Neural cell (in vitro differentiated cells): Measurements from ENCODE around the gene CACNA1D.

Experiments
- EP300 ChIP-seq: fragments of 450-650 bp; conservative IDR thresholded peaks from 2 replicates; pipeline ENCODE4 v1.6.1; 2014; ENCODE audit warnings: antibody characterized with exemption, mild to moderate bottlenecking, moderate library complexity; ENCODE audit not compliant: poor library complexity, severe bottlenecking
- RAD21 ChIP-seq: fragments of 450-650 bp; conservative IDR thresholded peaks from 2 replicates; pipeline ENCODE4 v1.6.1; 2014; ENCODE audit warnings: antibody characterized with exemption, mild to moderate bottlenecking, moderate library complexity
- SMC3 ChIP-seq: fragments of 450-650 bp; conservative IDR thresholded peaks from 2 replicates; pipeline ENCODE4 v1.6.1; 2014; ENCODE audit warnings: antibody characterized with exemption, mild to moderate bottlenecking, moderate library complexity; ENCODE audit not compliant: poor library complexity
- TAF1 ChIP-seq: IDR thresholded peaks from 2 replicates; pipeline ENCODE4 v1.6.1; 2012; ENCODE audit warnings: low read depth
- TF ChIP-seq, protein P1 (sequence below): fragments of 450-650 bp; IDR thresholded peaks from 2 replicates; pipeline ENCODE4 v1.5.1; 2014; ENCODE audit warnings: antibody characterized with exemption, mild to moderate bottlenecking, moderate library complexity; ENCODE audit not compliant: poor library complexity, severe bottlenecking
- TF ChIP-seq, protein P2 (sequence below): IDR thresholded peaks from 2 replicates; pipeline ENCODE4 v1.6.1; 2012; ENCODE audit warnings: borderline replicate concordance

DNA sequence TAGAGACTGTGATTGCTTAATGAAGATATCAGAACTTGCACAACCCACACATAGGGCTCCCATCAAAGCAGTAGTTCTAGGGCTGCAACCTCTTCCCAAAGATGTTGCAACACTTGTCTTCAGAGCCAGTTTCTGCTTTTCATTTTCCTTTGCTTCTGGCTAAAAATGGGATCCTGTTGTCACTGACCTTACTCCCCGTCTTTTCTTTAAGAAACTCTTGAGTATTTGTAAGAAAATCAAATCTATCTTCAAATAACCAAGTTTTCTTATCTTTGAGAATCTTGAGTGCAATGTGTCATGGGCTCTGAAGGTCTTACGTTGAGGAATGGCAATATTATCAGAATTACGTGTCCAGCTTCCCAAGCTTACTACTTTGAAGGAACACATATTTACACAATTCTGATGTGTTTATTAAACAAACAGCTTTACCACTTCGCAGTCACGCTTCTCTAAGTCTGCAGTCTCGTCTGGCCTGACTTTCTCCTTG lies 24.1 kb downstream of the CACNA1D start:
- TF ChIP-seq SMC3 (no peak), EP300 (no peak), RAD21 (no peak), TAF1 (no peak)
- TF ChIP-seq, protein P1, sequence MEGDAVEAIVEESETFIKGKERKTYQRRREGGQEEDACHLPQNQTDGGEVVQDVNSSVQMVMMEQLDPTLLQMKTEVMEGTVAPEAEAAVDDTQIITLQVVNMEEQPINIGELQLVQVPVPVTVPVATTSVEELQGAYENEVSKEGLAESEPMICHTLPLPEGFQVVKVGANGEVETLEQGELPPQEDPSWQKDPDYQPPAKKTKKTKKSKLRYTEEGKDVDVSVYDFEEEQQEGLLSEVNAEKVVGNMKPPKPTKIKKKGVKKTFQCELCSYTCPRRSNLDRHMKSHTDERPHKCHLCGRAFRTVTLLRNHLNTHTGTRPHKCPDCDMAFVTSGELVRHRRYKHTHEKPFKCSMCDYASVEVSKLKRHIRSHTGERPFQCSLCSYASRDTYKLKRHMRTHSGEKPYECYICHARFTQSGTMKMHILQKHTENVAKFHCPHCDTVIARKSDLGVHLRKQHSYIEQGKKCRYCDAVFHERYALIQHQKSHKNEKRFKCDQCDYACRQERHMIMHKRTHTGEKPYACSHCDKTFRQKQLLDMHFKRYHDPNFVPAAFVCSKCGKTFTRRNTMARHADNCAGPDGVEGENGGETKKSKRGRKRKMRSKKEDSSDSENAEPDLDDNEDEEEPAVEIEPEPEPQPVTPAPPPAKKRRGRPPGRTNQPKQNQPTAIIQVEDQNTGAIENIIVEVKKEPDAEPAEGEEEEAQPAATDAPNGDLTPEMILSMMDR, result no peak
- TF ChIP-seq, protein P2, sequence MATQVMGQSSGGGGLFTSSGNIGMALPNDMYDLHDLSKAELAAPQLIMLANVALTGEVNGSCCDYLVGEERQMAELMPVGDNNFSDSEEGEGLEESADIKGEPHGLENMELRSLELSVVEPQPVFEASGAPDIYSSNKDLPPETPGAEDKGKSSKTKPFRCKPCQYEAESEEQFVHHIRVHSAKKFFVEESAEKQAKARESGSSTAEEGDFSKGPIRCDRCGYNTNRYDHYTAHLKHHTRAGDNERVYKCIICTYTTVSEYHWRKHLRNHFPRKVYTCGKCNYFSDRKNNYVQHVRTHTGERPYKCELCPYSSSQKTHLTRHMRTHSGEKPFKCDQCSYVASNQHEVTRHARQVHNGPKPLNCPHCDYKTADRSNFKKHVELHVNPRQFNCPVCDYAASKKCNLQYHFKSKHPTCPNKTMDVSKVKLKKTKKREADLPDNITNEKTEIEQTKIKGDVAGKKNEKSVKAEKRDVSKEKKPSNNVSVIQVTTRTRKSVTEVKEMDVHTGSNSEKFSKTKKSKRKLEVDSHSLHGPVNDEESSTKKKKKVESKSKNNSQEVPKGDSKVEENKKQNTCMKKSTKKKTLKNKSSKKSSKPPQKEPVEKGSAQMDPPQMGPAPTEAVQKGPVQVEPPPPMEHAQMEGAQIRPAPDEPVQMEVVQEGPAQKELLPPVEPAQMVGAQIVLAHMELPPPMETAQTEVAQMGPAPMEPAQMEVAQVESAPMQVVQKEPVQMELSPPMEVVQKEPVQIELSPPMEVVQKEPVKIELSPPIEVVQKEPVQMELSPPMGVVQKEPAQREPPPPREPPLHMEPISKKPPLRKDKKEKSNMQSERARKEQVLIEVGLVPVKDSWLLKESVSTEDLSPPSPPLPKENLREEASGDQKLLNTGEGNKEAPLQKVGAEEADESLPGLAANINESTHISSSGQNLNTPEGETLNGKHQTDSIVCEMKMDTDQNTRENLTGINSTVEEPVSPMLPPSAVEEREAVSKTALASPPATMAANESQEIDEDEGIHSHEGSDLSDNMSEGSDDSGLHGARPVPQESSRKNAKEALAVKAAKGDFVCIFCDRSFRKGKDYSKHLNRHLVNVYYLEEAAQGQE, result no peak
